Activated CD4-positive, alpha-beta memory T cell treated with anti-CD3 and anti-CD28 coated beads for 36 hours (primary cell): Measurements from ENCODE around the gene MICU2. TPM values are rescaled to one million over a fixed set of nuclear protein-coding genes. Genes with fewer than 3 reads are reported as not detected.

ENCODE experiments used
- CTCF ChIA-PET: fragments of 350-600 bp; sonication (Branson Sonifier 250); formaldehyde crosslinking; loops from one replicate; lab custom pipeline; 2021; ENCODE audit warnings: antibody characterized with exemption, inconsistent platforms; lab: Charles Lee
- POLR2A ChIA-PET: fragments of 350-600 bp; sonication (Branson Sonifier 250); formaldehyde crosslinking; loops from one replicate; lab custom pipeline; 2021; ENCODE audit warnings: antibody characterized with exemption; lab: Charles Lee
- DNase-seq: peaks from one replicate; pipeline ENCODE4 v3.0.0-alpha.2; 2020
- H3K27ac Mint-ChIP-seq: one replicate; pipeline ENCODE4 v1.8.0; 2021; ENCODE audit warnings: mixed read lengths
- H3K27me3 Mint-ChIP-seq: one replicate; pipeline ENCODE4 v1.8.0; 2021; ENCODE audit warnings: mixed read lengths
- H3K36me3 Mint-ChIP-seq: one replicate; pipeline ENCODE4 v1.8.0; 2021; ENCODE audit warnings: mixed read lengths
- H3K4me1 Mint-ChIP-seq: one replicate; pipeline ENCODE4 v1.8.0; 2021; ENCODE audit warnings: low read depth, mixed read lengths
- H3K4me3 Mint-ChIP-seq: one replicate; pipeline ENCODE4 v1.8.0; 2021; ENCODE audit warnings: mild to moderate bottlenecking, mixed read lengths
- H3K9me3 Mint-ChIP-seq: one replicate; pipeline ENCODE4 v1.8.0; 2021; ENCODE audit warnings: mixed read lengths
- intact Hi-C: fragments of 100-400 bp; cut with micrococcal nuclease; formaldehyde crosslinking; loops from one replicate; pipeline ENCODE4 v1.15.1; 2023
- total RNA-seq, 2 experiments: library from RNA; stranded (reverse); gene quantifications; one replicate each; pipeline ENCODE4 v1.2.3, GENCODE V29; 2021

Gene MICU2
- total RNA-seq, 2 experiments from 2014 or later, result 32.6 to 33.3 TPM

- H3K4me3 Mint-ChIP-seq, result no peak overlapping the region
- H3K9me3 Mint-ChIP-seq, result no peaks in the 10 kb centered on the region
- H3K4me1 Mint-ChIP-seq, result no peaks in the 10 kb centered on the region
- H3K27me3 Mint-ChIP-seq, result peaks cover 13% of the 10 kb centered on the region
- CTCF ChIA-PET, result interaction anchor here (1.9 kb wide), 1 partner anchor 22 kb away, joined by 8 read pairs; no protein-coding TSS in a partner anchor
- H3K36me3 Mint-ChIP-seq, result no peaks in the 10 kb centered on the region
- intact Hi-C loops, result no loop called here
- H3K27ac Mint-ChIP-seq, result no peak overlapping the region
- no peak for DNase-seq
- POLR2A ChIA-PET, result no interaction called here
Measured at GRCh38 chr13:21616205-21616866, 12.4 kb upstream of the MICU2 start.

GRCh38 chr13:21615427-21615826 lies 11.5 kb upstream of the MICU2 start:
- CTCF ChIA-PET, result no interaction called here
- H3K27me3 Mint-ChIP-seq, result peaks cover 10% of the 10 kb centered on the region

GRCh38 chr13:21613791-21614190 lies 9.8 kb upstream of the MICU2 start:
- no peak for DNase-seq

More at GRCh38 chr13:21615427-21615826, 11.5 kb upstream of the MICU2 start:
- no peak overlapping the region for H3K27ac Mint-ChIP-seq
- no peak for DNase-seq
- no peaks in the 10 kb centered on the region for H3K4me1 Mint-ChIP-seq
- intact Hi-C loops, result no loop called here
- H3K36me3 Mint-ChIP-seq, result no peaks in the 10 kb centered on the region
- H3K4me3 Mint-ChIP-seq, result no peak overlapping the region
- no peaks in the 10 kb centered on the region for H3K9me3 Mint-ChIP-seq
- POLR2A ChIA-PET, result no interaction called here

GRCh38 chr13:21611385-21611784 lies 7.4 kb upstream of the MICU2 start:
- DNase-seq, result no peak
- CTCF ChIA-PET, result no interaction called here
- Mint-ChIP-seq H3K4me3 (no peak overlapping the region), H3K27me3 (peaks cover 13% of the 10 kb centered on the region), H3K27ac (no peak overlapping the region), H3K4me1 (no peaks in the 10 kb centered on the region), H3K36me3 (no peaks in the 10 kb centered on the region), H3K9me3 (no peaks in the 10 kb centered on the region)
- POLR2A ChIA-PET, result interaction anchor here (0.6 kb wide), 1 partner anchor 62 kb away, joined by 6 read pairs; no protein-coding TSS in a partner anchor
- intact Hi-C loops, result no loop called here

More at GRCh38 chr13:21613791-21614190, 9.8 kb upstream of the MICU2 start:
- Mint-ChIP-seq H3K27ac (no peak overlapping the region), H3K9me3 (no peaks in the 10 kb centered on the region), H3K36me3 (no peaks in the 10 kb centered on the region), H3K4me3 (no peak overlapping the region), H3K27me3 (peaks cover 15% of the 10 kb centered on the region), H3K4me1 (no peaks in the 10 kb centered on the region)
- CTCF ChIA-PET, result interaction anchor here (0.6 kb wide), 1 partner anchor 186 kb away, joined by 3 read pairs; no protein-coding TSS in a partner anchor
- POLR2A ChIA-PET, result no interaction called here
- intact Hi-C loops, result no loop called here

- intact Hi-C loops, result no loop called here
- DNase-seq, result no peak
- Mint-ChIP-seq H3K9me3 (no peaks in the 10 kb centered on the region), H3K4me1 (no peaks in the 10 kb centered on the region), H3K27ac (no peak overlapping the region), H3K36me3 (no peaks in the 10 kb centered on the region), H3K4me3 (no peak overlapping the region), H3K27me3 (peaks cover 13% of the 10 kb centered on the region)
- CTCF ChIA-PET, result no interaction called here
- POLR2A ChIA-PET, result interaction anchor here (0.6 kb wide), 1 partner anchor 63 kb away, joined by 6 read pairs; no protein-coding TSS in a partner anchor
Measured at GRCh38 chr13:21610687-21611086, 6.7 kb upstream of the MICU2 start.

- Mint-ChIP-seq H3K27me3 (peaks cover 11% of the 10 kb centered on the region), H3K4me1 (peaks cover 10% of the 10 kb centered on the region), H3K36me3 (no peaks in the 10 kb centered on the region), H3K27ac (no peak overlapping the region), H3K9me3 (no peaks in the 10 kb centered on the region), H3K4me3 (no peak overlapping the region)
- intact Hi-C loops, result loop anchor here (10.0 kb wide), 3 partner anchors 456 to 1966 kb away; partner anchors contain the start of gene TNFRSF19
- no peak for DNase-seq
- POLR2A ChIA-PET, result no interaction called here
- CTCF ChIA-PET, result no interaction called here
Measured at GRCh38 chr13:21608961-21609360, 5.0 kb upstream of the MICU2 start.

- ChIA-PET CTCF (interaction anchor here (0.9 kb wide), 1 partner anchor 309 kb away, joined by 3 read pairs; no protein-coding TSS in a partner anchor), POLR2A (no interaction called here)
- H3K27ac Mint-ChIP-seq, result no peak overlapping the region
Measured at GRCh38 chr13:21606796-21607195, 2.8 kb upstream of the MICU2 start.

GRCh38 chr13:21606251-21606650 lies 2.3 kb upstream of the MICU2 start:
- POLR2A ChIA-PET, result no interaction called here
- peaks cover 4% of the 10 kb centered on the region for H3K36me3 Mint-ChIP-seq
- H3K27me3 Mint-ChIP-seq, result peaks cover 11% of the 10 kb centered on the region
- H3K4me3 Mint-ChIP-seq, result no peak overlapping the region
- intact Hi-C loops, result loop anchor here (10.0 kb wide), 3 partner anchors 459 to 1969 kb away; partner anchors contain the start of gene TNFRSF19
- DNase-seq, result no peak
- peaks cover 15% of the 10 kb centered on the region for H3K4me1 Mint-ChIP-seq
- H3K9me3 Mint-ChIP-seq, result no peaks in the 10 kb centered on the region
- CTCF ChIA-PET, result interaction anchor here (0.9 kb wide), 1 partner anchor 309 kb away, joined by 3 read pairs; no protein-coding TSS in a partner anchor
- no peak overlapping the region for H3K27ac Mint-ChIP-seq

More at GRCh38 chr13:21606796-21607195, 2.8 kb upstream of the MICU2 start:
- H3K4me3 Mint-ChIP-seq, result no peak overlapping the region
- peaks cover 10% of the 10 kb centered on the region for H3K4me1 Mint-ChIP-seq
- H3K36me3 Mint-ChIP-seq, result no peaks in the 10 kb centered on the region
- intact Hi-C loops, result loop anchor here (10.0 kb wide), 3 partner anchors 458 to 1968 kb away; partner anchors contain the start of gene TNFRSF19
- peaks cover 11% of the 10 kb centered on the region for H3K27me3 Mint-ChIP-seq
- H3K9me3 Mint-ChIP-seq, result no peaks in the 10 kb centered on the region
- no peak for DNase-seq

GRCh38 chr13:21596722-21597121 lies 7.2 kb downstream of the MICU2 start:
- CTCF ChIA-PET, result no interaction called here
- Mint-ChIP-seq H3K4me1 (peaks cover 64% of the 10 kb centered on the region), H3K4me3 (no peak overlapping the region), H3K9me3 (peaks cover 5% of the 10 kb centered on the region), H3K27ac (no peak overlapping the region), H3K36me3 (peaks cover 14% of the 10 kb centered on the region), H3K27me3 (no peaks in the 10 kb centered on the region)
- POLR2A ChIA-PET, result no interaction called here
- no peak for DNase-seq
- intact Hi-C loops, result no loop called here

GRCh38 chr13:21595546-21595822 lies 8.5 kb downstream of the MICU2 start:
- peaks cover 5% of the 10 kb centered on the region for H3K9me3 Mint-ChIP-seq

GRCh38 chr13:21594715-21595545 lies 9.0 kb downstream of the MICU2 start:
- Mint-ChIP-seq H3K36me3 (peaks cover 13% of the 10 kb centered on the region), H3K27ac (no peak overlapping the region), H3K4me1 (peaks cover 66% of the 10 kb centered on the region), H3K27me3 (no peaks in the 10 kb centered on the region), H3K9me3 (peaks cover 5% of the 10 kb centered on the region), H3K4me3 (no peak overlapping the region)
- intact Hi-C loops, result no loop called here
- ChIA-PET POLR2A (interaction anchor here (0.7 kb wide), 1 partner anchor 9 kb away, joined by 3 read pairs; the partner anchor contains the start of gene MICU2), CTCF (no interaction called here)
- DNase-seq, result no peak

More at GRCh38 chr13:21595546-21595822, 8.5 kb downstream of the MICU2 start:
- Mint-ChIP-seq H3K4me3 (no peak overlapping the region), H3K4me1 (peaks cover 68% of the 10 kb centered on the region), H3K27me3 (no peaks in the 10 kb centered on the region), H3K36me3 (peaks cover 13% of the 10 kb centered on the region), H3K27ac (no peak overlapping the region)
- intact Hi-C loops, result no loop called here
- POLR2A ChIA-PET, result no interaction called here
- CTCF ChIA-PET, result no interaction called here
- no peak for DNase-seq
